Immature natural killer cell (primary cell): ENCODE results near the gene SLC19A3. TPM values are rescaled to one million over a fixed set of nuclear protein-coding genes. Genes with fewer than 3 reads are reported as not detected.
"Not testable (repeated sequence)": the region's sequence is repeated elsewhere in the genome, so short reads cannot be mapped to it uniquely, and the experiment has no call there.

Experiments used
- DNase-seq, 3 donors: peaks; one replicate each; pipeline ENCODE4 v3.0.0; 2022; ENCODE audit warnings: mixed read lengths in 1 of 3
- H3K27ac Mint-ChIP-seq, 6 donors: one replicate each; pipeline ENCODE4 v1.8.0; 2020; ENCODE audit warnings: mixed read lengths in 6 of 6, mild to moderate bottlenecking in 5 of 6, inconsistent platforms in 4 of 6, moderate library complexity in 3 of 6
- H3K27me3 Mint-ChIP-seq, 3 donors: one replicate each; pipeline ENCODE4 v1.8.0; 2020 to 2021; ENCODE audit warnings: low read depth in 3 of 3, mild to moderate bottlenecking in 3 of 3, mixed read lengths in 3 of 3, moderate library complexity in 3 of 3, inconsistent platforms in 1 of 3
- H3K36me3 Mint-ChIP-seq, 3 donors: one replicate each; pipeline ENCODE4 v1.8.0; 2020; ENCODE audit warnings: mixed read lengths in 3 of 3, inconsistent platforms in 2 of 3, mild to moderate bottlenecking in 2 of 3
- H3K4me1 Mint-ChIP-seq, 2 donors: one replicate each; pipeline ENCODE4 v1.8.0; 2020; ENCODE audit warnings: inconsistent platforms in 2 of 2, mild to moderate bottlenecking in 2 of 2, mixed read lengths in 2 of 2, moderate library complexity in 1 of 2
- H3K4me3 Mint-ChIP-seq, 5 donors: one replicate each; pipeline ENCODE4 v1.8.0; 2020; ENCODE audit warnings: mild to moderate bottlenecking in 5 of 5, mixed read lengths in 5 of 5, inconsistent platforms in 3 of 5, moderate library complexity in 3 of 5
- H3K9me3 Mint-ChIP-seq, 6 donors: one replicate each; pipeline ENCODE4 v1.8.0; 2020; ENCODE audit warnings: mild to moderate bottlenecking in 6 of 6, mixed read lengths in 6 of 6, inconsistent platforms in 4 of 6, moderate library complexity in 3 of 6
- polyA plus RNA-seq, 3 donors: library from polyadenylated mRNA; unstranded; fragments of 300-500 nt; fragmentation: Illumina TruSeq; gene quantifications; one replicate each; pipeline ENCODE4 v1.2.3, GENCODE V29; 2021

Gene SLC19A3
- polyA plus RNA-seq, 3 donors from 2014 or later, result not detected

- H3K4me1 Mint-ChIP-seq, H3K4me3 Mint-ChIP-seq, H3K36me3 Mint-ChIP-seq, H3K27ac Mint-ChIP-seq, DNase-seq, H3K9me3 Mint-ChIP-seq, H3K27me3 Mint-ChIP-seq: not testable (repeated sequence)
These were observed 5.0 kb upstream of the SLC19A3 start for GRCh38 chr2:227722821-227723220.

DNA sequence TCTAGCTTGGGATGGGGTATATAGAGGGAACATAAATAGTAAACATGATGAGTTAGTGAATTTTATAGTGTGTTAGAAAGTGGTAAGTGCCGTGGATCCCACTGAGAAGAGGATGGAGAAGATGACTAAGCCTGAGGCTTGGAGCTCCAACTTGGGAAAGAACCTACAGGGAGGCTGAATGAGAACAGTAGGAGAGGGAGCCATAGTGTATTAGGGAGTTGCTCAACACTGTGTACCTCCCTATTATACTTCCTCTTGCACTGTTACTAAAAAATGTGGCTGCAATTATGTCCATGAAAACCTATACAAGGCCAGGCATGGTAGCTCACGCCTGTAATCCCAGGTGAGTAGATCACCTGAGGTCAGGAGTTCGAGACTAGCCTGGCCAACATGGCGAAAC lies 2.9 kb upstream of the SLC19A3 start:
- no peak overlapping the region for H3K4me3 Mint-ChIP-seq
- no peak for DNase-seq
- no peaks in the 10 kb centered on the region for H3K9me3 Mint-ChIP-seq
- H3K27ac Mint-ChIP-seq, result no peak overlapping the region
- peaks cover 2 to 9% (median 6%) of the 10 kb centered on the region in 3 donors for H3K27me3 Mint-ChIP-seq
- no peaks in the 10 kb centered on the region for H3K36me3 Mint-ChIP-seq
- H3K4me1 Mint-ChIP-seq, result no peaks in the 10 kb centered on the region

DNA sequence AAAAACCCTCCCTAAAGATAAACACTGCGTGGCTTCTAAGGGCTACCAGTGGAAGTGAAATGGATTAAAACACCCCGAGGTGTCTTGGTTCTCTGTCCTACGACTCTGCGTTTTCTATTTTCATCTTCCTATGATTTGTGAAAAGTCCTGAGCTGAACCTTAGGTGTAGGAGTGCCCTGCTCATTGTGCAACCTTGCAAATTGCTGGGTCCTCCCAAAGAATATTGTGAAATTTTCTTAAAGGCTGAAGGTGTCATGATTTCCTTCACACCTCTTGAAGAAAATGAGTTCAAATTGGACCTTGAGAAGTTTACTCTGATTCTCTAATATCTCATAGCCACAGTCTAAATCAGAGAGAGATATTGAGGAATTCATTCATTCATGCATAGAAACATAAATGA lies 1.8 kb upstream of the SLC19A3 start:
- no peak overlapping the region for H3K27ac Mint-ChIP-seq
- no peaks in the 10 kb centered on the region for H3K9me3 Mint-ChIP-seq
- no peak overlapping the region for H3K4me3 Mint-ChIP-seq
- peaks cover 2 to 12% (median 4%) of the 10 kb centered on the region in 3 donors for H3K27me3 Mint-ChIP-seq
- H3K4me1 Mint-ChIP-seq, result no peaks in the 10 kb centered on the region
- DNase-seq, result no peak
- no peaks in the 10 kb centered on the region for H3K36me3 Mint-ChIP-seq

GRCh38 chr2:227716501-227716900 lies 1.3 kb downstream of the SLC19A3 start:
- no peak for DNase-seq
- H3K4me1 Mint-ChIP-seq, result no peaks in the 10 kb centered on the region
- H3K36me3 Mint-ChIP-seq, result no peaks in the 10 kb centered on the region
- H3K4me3 Mint-ChIP-seq, result no peak overlapping the region
- H3K27me3 Mint-ChIP-seq, result peaks cover 2 to 10% (median 4%) of the 10 kb centered on the region in 3 donors
- no peak overlapping the region for H3K27ac Mint-ChIP-seq
- no peaks in the 10 kb centered on the region for H3K9me3 Mint-ChIP-seq

DNA sequence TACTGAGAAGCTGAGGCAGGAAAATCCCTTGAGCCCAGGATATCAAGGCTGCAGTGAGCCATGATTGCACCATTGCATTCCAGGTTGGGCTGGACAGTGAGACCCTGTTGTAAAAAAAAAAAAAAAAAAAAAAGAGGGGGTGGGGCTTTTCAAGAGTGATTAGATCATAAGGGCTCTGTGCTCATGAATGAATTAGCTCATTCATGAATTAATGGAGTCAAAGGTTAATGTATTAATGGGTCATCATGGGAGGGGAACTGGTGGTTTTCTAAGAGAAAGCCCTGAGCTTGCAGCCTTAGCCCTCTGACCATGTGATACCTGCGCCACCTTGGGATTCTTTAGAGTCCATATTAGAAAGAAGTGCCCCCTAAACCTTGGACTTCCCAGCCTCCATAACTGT lies 4.5 kb downstream of the SLC19A3 start:
- Mint-ChIP-seq H3K4me1 (no peaks in the 10 kb centered on the region), H3K27ac (no peak overlapping the region), H3K9me3 (no peaks in the 10 kb centered on the region), H3K4me3 (no peak overlapping the region), H3K36me3 (no peaks in the 10 kb centered on the region), H3K27me3 (peaks cover 2 to 5% (median 4%) of the 10 kb centered on the region in 3 donors)
- no peak for DNase-seq

DNA sequence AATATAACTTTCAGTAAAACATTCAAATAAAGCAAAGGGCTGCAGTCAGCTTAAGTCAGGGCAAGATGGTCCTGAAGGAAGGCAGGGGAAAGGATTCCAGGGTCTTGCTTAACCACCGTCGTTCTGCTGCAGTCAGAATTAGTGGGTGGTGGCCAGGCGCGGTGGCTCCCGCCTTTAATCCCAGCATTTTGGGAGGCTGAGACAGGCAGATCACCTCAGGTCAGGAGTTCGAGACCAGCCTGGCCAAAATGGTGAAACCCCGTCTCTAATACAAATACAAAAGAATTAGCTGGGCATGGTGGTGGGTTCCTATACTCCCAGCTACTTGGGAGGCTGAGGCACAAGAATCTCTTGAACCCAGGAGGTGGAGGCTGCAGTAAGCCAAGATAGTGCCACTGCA lies 6.8 kb downstream of the SLC19A3 start:
- Mint-ChIP-seq H3K36me3 (no peaks in the 10 kb centered on the region), H3K27me3 (peaks cover 2 to 4% (median 3%) of the 10 kb centered on the region in 3 donors), H3K27ac (no peak overlapping the region), H3K9me3 (no peaks in the 10 kb centered on the region), H3K4me1 (no peaks in the 10 kb centered on the region), H3K4me3 (no peak overlapping the region)
- no peak for DNase-seq

- H3K4me3 Mint-ChIP-seq, result no peak overlapping the region
- H3K36me3 Mint-ChIP-seq, result no peaks in the 10 kb centered on the region
- DNase-seq, result no peak
- H3K4me1 Mint-ChIP-seq, result no peaks in the 10 kb centered on the region
- peaks cover 0 to 2% (median 0%) of the 10 kb centered on the region in 6 donors for H3K9me3 Mint-ChIP-seq
- H3K27ac Mint-ChIP-seq, result no peak overlapping the region
- H3K27me3 Mint-ChIP-seq, result peaks cover 0 to 4% (median 4%) of the 10 kb centered on the region in 3 donors
These were observed 10.4 kb downstream of the SLC19A3 start for GRCh38 chr2:227707390-227707789.

GRCh38 chr2:227706859-227707258 lies 11.0 kb downstream of the SLC19A3 start:
- DNase-seq, result no peak
- no peak overlapping the region for H3K27ac Mint-ChIP-seq
- H3K4me1 Mint-ChIP-seq, result no peaks in the 10 kb centered on the region
- H3K27me3 Mint-ChIP-seq, result peaks cover 0 to 4% (median 4%) of the 10 kb centered on the region in 3 donors
- peaks cover 0 to 2% (median 0%) of the 10 kb centered on the region in 6 donors for H3K9me3 Mint-ChIP-seq
- no peaks in the 10 kb centered on the region for H3K36me3 Mint-ChIP-seq
- no peak overlapping the region for H3K4me3 Mint-ChIP-seq

GRCh38 chr2:227703961-227704360 lies 13.9 kb downstream of the SLC19A3 start:
- no peak for DNase-seq
- peaks cover 0 to 4% (median 2%) of the 10 kb centered on the region in 3 donors for H3K27me3 Mint-ChIP-seq
- no peaks in the 10 kb centered on the region for H3K36me3 Mint-ChIP-seq
- H3K4me1 Mint-ChIP-seq, result no peaks in the 10 kb centered on the region
- H3K4me3 Mint-ChIP-seq, result no peak overlapping the region
- peaks cover 0 to 2% (median 0%) of the 10 kb centered on the region in 6 donors for H3K9me3 Mint-ChIP-seq
- H3K27ac Mint-ChIP-seq, result no peak overlapping the region

- no peaks in the 10 kb centered on the region for H3K36me3 Mint-ChIP-seq
- H3K4me1 Mint-ChIP-seq, result no peaks in the 10 kb centered on the region
- H3K27me3 Mint-ChIP-seq, result peaks cover 2 to 4% (median 3%) of the 10 kb centered on the region in 3 donors
- no peak overlapping the region for H3K27ac Mint-ChIP-seq
- H3K9me3 Mint-ChIP-seq, result peaks cover 0 to 2% (median 0%) of the 10 kb centered on the region in 6 donors
- no peak overlapping the region for H3K4me3 Mint-ChIP-seq
- DNase-seq, result no peak
These were observed 14.5 kb downstream of the SLC19A3 start for GRCh38 chr2:227703280-227703732.

- Mint-ChIP-seq H3K27me3 (peaks cover 2 to 4% (median 3%) of the 10 kb centered on the region in 3 donors), H3K36me3 (no peaks in the 10 kb centered on the region), H3K27ac (no peak overlapping the region), H3K9me3 (peaks cover 0 to 2% (median 0%) of the 10 kb centered on the region in 6 donors), H3K4me3 (no peak overlapping the region), H3K4me1 (no peaks in the 10 kb centered on the region)
- DNase-seq, result no peak
These were observed 16.3 kb downstream of the SLC19A3 start for GRCh38 chr2:227701556-227701955.

DNA sequence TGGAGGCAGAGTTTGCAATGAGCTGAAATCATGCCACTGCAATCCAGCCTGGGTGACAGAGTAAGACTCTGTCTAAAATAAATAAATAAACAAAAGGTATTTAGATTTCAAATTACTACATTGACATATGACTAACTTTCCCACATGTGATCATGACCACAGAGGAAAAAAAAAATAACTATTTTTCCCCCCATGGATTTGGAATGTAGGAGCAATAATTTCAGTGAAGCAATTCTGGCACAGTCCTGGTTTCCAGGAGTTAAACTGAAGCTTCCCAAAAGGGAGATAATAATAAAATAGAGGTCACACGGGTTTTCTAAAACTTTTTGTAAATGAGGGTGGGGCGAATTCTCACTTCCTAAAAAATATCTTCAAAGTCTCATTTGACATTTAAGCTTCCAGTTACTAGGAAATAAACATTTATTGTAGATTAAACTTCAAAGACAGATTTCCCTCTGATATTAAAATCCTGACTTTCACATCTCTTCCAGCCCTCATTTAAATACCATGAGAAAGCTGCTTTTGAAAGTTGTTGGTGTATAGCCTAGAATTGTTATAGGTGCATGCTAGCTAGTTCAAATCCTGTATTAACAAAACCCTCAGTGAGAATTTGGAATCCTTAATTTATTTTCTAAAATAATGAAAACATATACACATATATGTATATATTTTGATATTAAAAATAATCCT lies 20.7 kb downstream of the SLC19A3 start:
- H3K4me3 Mint-ChIP-seq, result no peak overlapping the region

GRCh38 chr2:227687189-227687588 lies 30.6 kb downstream of the SLC19A3 start:
- peaks cover 0 to 5% (median 0%) of the 10 kb centered on the region in 6 donors for H3K9me3 Mint-ChIP-seq
- H3K36me3 Mint-ChIP-seq, result no peaks in the 10 kb centered on the region
- H3K27ac Mint-ChIP-seq, result no peak overlapping the region
- no peaks in the 10 kb centered on the region for H3K4me1 Mint-ChIP-seq
- DNase-seq, result no peak
- H3K27me3 Mint-ChIP-seq, result peaks cover 0 to 3% (median 2%) of the 10 kb centered on the region in 3 donors
- no peak overlapping the region for H3K4me3 Mint-ChIP-seq

More for the DNA sequence above, 20.7 kb downstream of the SLC19A3 start:
- Mint-ChIP-seq H3K36me3 (no peaks in the 10 kb centered on the region), H3K9me3 (peaks cover 0 to 3% (median 0%) of the 10 kb centered on the region in 6 donors), H3K27ac (no peak overlapping the region), H3K4me1 (no peaks in the 10 kb centered on the region), H3K27me3 (peaks cover 0 to 6% (median 4%) of the 10 kb centered on the region in 3 donors)
- DNase-seq, result no peak

DNA sequence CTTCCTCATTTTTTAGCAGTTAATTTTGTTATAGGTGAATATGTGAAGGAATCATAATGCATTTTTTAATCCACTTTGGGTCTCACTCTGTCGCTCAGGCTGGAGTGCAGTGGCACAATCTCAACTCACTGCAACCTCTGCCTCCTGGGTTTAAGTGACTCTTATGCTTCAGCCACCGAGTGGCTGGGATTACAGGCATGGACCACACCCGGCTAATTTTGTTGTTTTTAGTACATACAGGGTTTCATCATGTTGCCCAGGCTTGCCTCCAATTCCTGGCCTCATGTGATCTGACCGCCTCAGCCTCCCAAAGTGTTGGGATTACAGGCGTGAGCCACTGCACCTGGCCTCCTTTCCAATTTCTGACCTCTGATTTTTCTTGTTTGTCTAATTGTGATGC lies 33.6 kb downstream of the SLC19A3 start:
- no peaks in the 10 kb centered on the region for H3K4me1 Mint-ChIP-seq

DNA sequence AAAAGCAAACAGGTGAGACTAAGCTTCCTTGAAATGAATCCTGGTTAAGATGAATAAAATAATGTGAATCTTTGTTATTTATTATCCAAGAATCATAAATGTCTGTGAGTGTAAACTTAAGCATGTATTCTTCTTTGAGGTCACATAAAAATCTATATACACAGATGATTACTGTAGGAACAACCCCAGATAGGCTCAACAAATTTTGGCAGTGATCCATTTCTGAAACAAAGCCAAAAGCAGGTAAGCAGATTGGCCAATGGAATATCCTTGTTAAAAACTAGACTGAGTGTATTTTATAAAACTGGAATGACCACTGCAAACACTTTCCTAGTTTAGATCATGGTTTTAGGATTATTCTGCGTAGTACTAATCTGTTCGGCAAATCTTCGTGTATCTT lies 39.9 kb downstream of the SLC19A3 start:
- Mint-ChIP-seq H3K27ac (no peak overlapping the region), H3K36me3 (no peaks in the 10 kb centered on the region), H3K4me1 (no peaks in the 10 kb centered on the region), H3K27me3 (peaks cover 0 to 5% (median 2%) of the 10 kb centered on the region in 3 donors), H3K9me3 (no peaks in the 10 kb centered on the region), H3K4me3 (no peak overlapping the region)
- no peak for DNase-seq

More for the DNA sequence above, 33.6 kb downstream of the SLC19A3 start:
- Mint-ChIP-seq H3K4me3 (no peak overlapping the region), H3K9me3 (no peaks in the 10 kb centered on the region), H3K27me3 (peaks cover 0 to 3% (median 0%) of the 10 kb centered on the region in 3 donors), H3K36me3 (no peaks in the 10 kb centered on the region), H3K27ac (no peak overlapping the region)
- DNase-seq, result no peak
